ENCODE results near the gene DMAC2.
"Not testable (repeated sequence)": the region's sequence is repeated elsewhere in the genome, so short reads cannot be mapped to it uniquely, and the experiment has no call there.

The DMAC2 gene

GRCh38 chr19:41442473-41443355, 3.0 kb upstream of the DMAC2 start, which contains the start of gene ERICH4:
TSS of gene ERICH4 (plus strand) at chr19:41443156. CDS start at chr19:41443170, 14 bp downstream.
- DNase-seq, result no peak

GRCh38 chr19:41441321-41441945, 1.7 kb upstream of the DMAC2 start:
- no peak for DNase-seq

DNA sequence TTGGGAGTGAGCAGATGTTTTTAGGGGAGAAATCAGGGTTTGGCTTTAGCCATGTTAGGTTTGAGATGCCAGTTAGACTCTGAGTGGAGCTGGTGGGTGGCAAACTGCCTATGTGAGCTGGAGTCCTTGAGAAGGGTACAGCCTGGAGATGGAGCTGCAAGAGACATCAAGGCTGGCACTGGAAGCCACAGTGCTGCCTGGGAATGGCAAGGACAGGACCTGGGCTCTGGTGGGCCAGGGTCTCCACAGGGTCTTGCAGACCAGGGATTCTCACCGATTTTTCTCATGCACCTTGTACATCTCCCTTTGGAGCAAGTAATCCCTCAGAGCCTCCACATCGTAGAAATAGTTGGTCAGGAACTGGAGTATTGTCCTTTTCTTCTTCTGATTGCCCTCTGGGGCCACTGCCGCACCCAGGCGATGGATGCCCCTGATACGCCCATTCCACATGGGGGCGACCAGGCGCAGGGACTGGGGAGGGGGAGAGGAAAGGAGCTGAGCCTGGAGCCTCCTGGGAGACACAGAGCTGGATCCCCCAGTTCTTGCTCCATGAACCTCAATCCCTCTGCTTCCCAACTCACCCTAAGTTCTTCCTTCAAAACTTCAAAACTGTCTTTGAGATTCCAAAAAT, 1.7 kb downstream of the DMAC2 start:
- DNase-seq, result no peak

- no peak for DNase-seq
Measured at GRCh38 chr19:41436674-41436951, 3.1 kb downstream of the DMAC2 start.

DNA sequence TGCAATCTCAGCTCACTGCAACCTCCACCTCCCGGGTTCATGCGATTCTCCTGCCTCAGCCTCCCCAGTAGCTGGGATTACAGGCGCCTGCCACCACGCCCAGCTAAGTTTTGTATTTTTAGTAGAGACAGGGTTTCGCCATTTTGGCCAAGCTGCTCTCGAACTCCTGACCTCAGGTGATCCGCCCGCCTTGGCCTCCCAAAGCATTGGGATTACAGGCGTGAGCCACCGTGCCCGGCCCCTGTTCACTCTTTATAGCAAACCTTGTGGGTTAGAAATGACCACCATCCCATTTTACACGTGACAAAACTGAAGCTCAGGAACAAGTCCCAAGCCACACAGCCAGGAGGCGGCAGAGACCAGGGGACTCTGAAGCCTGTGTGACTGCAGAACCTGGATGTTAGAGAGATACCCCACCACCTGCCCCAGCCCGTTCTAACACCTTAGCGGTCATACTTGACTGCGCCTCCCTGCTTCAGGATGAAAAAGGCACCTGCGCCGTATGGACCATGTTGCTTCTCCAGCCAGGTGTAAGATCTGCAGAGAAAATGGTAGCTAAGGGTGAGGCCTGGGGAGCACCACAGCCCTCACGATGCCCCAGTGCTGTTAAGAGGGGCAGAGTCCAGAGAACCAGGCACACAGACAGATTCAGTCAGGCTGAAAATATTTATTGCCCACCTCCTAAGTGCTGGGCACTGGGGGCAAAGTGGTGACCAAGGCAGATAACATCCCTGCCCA, 3.6 kb downstream of the DMAC2 start:
- no peak for DNase-seq

- not testable (repeated sequence) for DNase-seq
Measured at GRCh38 chr19:41435376-41435775, 4.3 kb downstream of the DMAC2 start.

DNA sequence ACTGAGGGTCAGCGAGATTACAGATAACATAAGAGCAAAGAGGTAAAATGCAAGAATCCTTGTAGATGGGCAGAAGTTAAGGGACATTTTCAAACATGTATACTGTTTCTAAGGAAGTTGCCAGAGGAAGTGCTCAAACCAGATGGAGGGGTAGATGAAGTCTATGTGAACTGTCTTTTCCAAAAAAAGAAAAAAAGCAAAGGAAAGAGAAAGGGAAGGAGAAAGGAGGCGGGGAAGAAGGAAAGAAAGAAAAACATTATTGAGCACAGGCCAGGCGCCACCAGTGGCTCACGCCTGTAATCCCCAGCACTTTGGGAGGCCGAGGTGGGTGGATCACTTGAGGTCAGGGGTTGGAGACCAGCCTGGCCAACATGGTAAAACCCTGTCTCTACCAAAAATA, 5.3 kb downstream of the DMAC2 start:
- DNase-seq, result no peak

GRCh38 chr19:41433171-41433570, 6.5 kb downstream of the DMAC2 start:
- no peak for DNase-seq

DNA sequence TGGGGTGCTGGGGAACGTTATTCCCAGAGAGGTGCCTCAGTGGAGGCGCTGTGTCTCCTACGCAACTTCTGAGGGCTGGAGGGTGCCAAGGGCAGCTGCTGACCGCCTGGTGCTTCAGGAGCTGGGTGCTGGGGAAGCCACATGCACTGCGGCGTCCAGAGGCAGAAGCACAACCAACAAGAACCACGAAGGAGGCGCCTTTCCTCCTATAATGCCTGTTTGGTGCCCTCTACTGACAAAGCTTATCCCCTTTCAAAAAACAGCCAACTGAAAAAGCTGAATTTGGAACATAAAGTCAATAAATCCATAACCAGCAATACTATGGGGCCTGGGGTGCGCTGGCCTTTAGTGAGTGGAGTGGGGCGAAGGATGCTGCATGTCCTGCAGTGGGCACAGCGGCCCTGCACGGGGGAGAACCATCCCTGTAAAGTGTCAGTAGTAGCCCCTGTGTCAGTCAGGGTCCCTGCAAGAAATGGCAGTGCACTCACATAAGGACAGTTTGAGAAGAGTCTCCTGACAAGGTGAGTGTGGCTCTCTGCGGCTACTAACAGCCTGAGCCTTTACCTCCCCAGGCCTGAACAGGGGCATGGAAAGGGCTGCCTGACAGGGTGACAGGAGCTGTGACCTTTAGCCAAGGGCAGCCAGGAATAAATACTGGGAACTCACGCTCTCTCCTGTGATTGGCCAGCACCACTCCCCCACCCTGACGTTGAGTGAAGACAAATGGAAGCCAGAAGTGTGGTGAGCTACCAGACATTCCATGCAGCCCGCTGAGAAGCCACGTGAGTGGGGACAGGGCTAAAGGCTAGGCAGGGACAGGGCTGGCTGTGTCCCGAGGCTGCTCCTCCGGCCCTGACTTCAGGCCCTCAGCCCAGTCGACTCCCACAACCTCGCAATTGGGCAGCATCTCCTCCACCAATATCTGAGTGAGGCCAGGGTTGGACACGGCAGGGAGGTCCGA, 8.0 kb downstream of the DMAC2 start:
- no peak for DNase-seq

DNA sequence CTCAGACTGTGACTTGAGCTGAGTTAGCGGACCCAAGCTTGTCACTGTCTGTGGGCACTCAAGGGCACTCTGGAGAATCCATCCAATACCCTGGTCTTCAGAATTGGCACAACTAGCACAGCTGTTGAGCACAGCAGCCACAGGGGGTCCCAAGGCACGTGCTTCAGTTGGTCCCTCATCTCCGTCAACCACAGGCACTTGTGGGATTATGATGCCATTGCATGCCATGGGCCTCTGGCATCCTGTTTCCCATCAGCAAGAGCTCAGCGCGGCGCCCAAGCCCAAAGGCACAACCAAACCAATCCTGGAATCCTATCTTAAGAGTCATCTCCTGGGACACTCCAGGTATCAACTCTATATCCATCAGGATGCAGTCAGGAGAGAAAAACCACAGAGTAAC, 8.8 kb downstream of the DMAC2 start:
- DNase-seq, result no peak

GRCh38 chr19:41428481-41428859, 11.2 kb downstream of the DMAC2 start:
- DNase-seq, result no peak

- no peak for DNase-seq
Measured at GRCh38 chr19:41427647-41428480, 11.8 kb downstream of the DMAC2 start.

DNA sequence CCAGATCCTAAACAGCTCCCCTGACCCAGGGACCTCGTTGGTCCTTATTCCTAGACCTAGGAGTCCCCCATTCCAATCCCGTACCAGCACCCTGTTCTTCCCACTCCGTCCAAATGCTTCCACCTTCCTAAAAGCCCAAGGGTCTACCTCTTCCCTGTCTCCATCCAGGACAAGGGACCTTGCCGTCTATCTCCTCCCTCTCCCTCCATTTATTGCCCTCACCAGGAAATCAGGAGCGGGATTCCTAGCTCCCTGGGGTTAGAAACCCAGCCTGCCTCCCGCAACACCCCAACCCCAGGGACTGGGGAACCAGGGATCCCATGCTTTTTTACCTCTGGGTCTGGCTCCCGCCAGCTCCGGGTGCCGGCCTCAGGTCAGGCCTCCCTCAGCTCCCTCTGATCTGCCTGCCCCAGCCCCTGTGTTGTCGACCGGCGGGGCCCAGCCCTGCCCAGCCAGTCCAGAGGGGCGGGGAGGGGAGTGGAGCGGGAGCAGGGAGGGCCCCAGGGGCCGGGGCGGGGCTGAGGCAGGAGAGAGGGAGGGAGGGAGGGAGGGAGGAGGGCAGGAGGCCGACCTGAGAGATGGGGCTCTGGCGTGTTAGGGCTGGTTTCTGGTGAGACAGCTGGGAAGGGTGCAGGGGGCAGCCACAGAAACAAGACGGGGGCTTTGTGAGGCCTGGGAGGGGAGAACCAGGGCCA, 12.6 kb downstream of the DMAC2 start, which contains the start of gene B3GNT8:
B3GNT8 (minus strand) TSS at position 423 of the 695 bp plus-strand sequence. CDS start 596 bp downstream, outside the sequence.
- no peak for DNase-seq

DNA sequence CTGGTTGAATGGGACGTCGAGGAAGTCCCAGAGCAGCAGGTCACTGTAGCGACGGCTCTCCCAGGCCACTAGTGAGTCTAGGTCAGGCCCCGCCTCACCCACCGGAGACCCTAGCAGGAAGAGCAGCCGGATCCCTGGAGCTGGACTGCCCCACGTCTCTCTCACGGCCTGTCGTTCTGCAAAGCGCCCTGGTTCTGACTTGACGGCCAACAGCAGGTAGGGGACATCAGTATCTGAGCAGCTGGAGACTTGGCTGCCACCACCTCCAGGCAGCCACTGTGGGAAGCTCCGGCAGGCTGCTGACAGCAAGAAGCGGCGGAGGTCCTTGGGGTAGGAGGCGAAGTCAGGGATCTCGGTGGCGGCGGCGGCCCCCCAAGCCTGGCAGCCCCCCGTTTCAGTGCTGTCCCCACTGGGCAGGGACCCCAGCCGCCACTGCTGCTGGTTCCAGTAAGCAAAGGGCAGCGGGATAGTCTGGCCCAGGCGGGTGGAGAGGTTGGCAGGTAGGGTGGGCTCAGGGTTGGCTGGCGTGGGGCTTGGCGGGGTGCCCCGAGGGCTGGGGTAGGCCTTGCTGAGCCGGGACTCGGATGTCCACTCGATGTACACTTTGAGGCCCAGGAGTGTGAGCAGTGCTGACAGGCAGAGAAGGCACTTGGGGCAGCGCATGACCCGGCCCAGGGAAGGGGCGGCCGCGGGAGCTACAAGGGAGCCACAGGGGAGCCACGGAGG, 13.4 kb downstream of the DMAC2 start:
- no peak for DNase-seq

GRCh38 chr19:41425174-41426115, 14.3 kb downstream of the DMAC2 start:
- DNase-seq, result no peak

- DNase-seq, result no peak
Measured at GRCh38 chr19:41424335-41425173, 15.2 kb downstream of the DMAC2 start.

DNA sequence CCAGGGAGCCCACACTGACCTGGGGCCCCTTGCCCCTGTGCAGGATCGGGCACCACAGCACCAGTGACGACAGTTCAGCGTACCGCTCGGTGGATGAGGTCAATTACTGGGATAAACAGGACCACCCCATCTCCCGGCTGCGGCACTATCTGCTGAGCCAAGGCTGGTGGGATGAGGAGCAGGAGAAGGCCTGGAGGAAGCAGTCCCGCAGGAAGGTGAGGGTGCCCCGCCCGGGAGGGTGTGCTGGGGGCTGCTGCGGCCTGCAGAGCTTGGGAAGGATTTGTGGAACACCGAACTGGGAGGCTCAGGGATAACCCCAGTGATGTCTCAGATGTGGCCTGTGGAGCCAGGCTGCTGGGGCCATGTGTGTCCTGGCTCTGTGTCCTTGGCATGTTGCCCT, 16.8 kb downstream of the DMAC2 start:
- no peak for DNase-seq

DNA sequence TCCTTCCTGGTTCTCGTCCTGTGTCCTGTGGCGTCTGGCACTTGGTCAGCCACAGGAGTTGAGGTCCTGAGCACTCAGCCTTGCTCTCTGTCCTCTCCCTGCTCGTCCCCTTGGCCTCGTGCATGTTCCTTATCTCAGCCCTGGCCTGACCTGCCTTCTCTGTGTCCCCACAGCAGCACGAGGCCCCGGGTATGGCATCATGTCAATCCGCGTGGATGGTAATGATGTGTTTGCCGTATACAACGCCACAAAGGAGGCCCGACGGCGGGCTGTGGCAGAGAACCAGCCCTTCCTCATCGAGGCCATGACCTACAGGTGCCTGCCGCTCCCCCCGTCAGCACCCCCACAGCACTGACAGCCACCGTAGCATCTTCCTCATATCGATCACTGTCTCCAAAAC, 17.3 kb downstream of the DMAC2 start:
- DNase-seq, result no peak

All from SIG-M5 (cell line).